Adrenal gland (tissue), 12 donors: ENCODE data around the gene DAPK3. TPM values are rescaled to one million over a fixed set of nuclear protein-coding genes. Genes with fewer than 3 reads are reported as not detected.

Experiments used
- DNase-seq, 7 donors: peaks; one replicate each; pipeline ENCODE4 v3.0.0-alpha.2; 2019 to 2020
- H3K27ac ChIP-seq, 5 donors: fragments of 200-600 bp; sonication (generic) in 4 of 5; 1 replicate in 3 of 5; 2 replicates in 2 of 5; pipeline versions ENCODE4 v1.5.1 to v1.8.0; 2016 to 2020; ENCODE audit warnings: mild to moderate bottlenecking in 1 of 5
- H3K27me3 ChIP-seq: fragments of 200-600 bp; 2 replicates; pipeline ENCODE4 v1.8.0; 2021
- H3K36me3 ChIP-seq, 2 donors: fragments of 200-600 bp; replicated peaks in 1 of 2; 1 replicate in 1 of 2; 2 replicates in 1 of 2; pipeline versions ENCODE4 v1.5.1 to v1.8.0; 2018 to 2022
- H3K4me1 ChIP-seq, 2 donors: fragments of 200-600 bp; replicated peaks in 1 of 2; 1 replicate in 1 of 2; 2 replicates in 1 of 2; pipeline versions ENCODE4 v1.5.1 to v1.8.0; 2018 to 2021
- H3K4me3 ChIP-seq, 4 donors: fragments of 200-600 bp; sonication (generic) in 3 of 4; one replicate each; pipeline ENCODE4 v1.5.1; 2016 to 2018
- H3K9me3 ChIP-seq, 3 donors: fragments of 200-600 bp; sonication (generic) in 1 of 3; replicated peaks in 1 of 3; 1 replicate in 2 of 3; 2 replicates in 1 of 3; pipeline versions ENCODE4 v1.5.1 to v1.8.0; 2016 to 2021
- POLR2A ChIP-seq, 2 donors: fragments of 450-650 bp; IDR thresholded peaks; one replicate each; pipeline ENCODE4 v1.6.1; 2017; ENCODE audit warnings: antibody characterized with exemption in 2 of 2, mild to moderate bottlenecking in 2 of 2, moderate library complexity in 1 of 2
- WGBS, 4 donors: extraction: QIAGEN DNeasy Blood & Tissue Kit in 2 of 4; methylation state at CpG; one replicate each; pipeline versions ENCODE4 v1.1.5 to v1.1.7; 2013 to 2017; 5-methylcytosine and 5-hydroxymethylcytosine counted together
- intact Hi-C, 2 donors: fragments of 100-400 bp; cut with DNase I; formaldehyde crosslinking; loops; one replicate each; pipeline versions ENCODE4 v1.14.1 to v1.15.0; 2022 to 2023
- polyA plus RNA-seq, 3 donors: library from polyadenylated mRNA; stranded (reverse); fragments of 200-250 nt in 2 of 3; fragments of 350-450 nt in 1 of 3; fragmentation: Illumina TruSeq in 1 of 3; extraction: RNeasy Lipid Tissue Mini Kit (QIAGEN cat#74804) in 1 of 3; gene quantifications; one replicate each; pipeline ENCODE4 v1.2.3, GENCODE V29; 2013 to 2014
- total RNA-seq, 9 donors: library from RNA; depleted of rRNA in 4 of 9; stranded (reverse); fragments of >200 nt in 4 of 9; fragments of 120-200 nt in 1 of 9; fragmentation: NEBNext Ultra II Directional in 1 of 9; extraction: Animal tissue kit (Norgen Biotek cat#: 25700) in 1 of 9; gene quantifications; one replicate each; pipeline versions ENCODE4 v1.1.0 to v1.2.4, GENCODE V29; 2013 to 2023
- TF ChIP-seq, protein P1 (sequence below), 6 experiments: fragments of 450-650 bp in 4 of 6; fragments of 200-600 bp in 2 of 6; sonication (generic) in 1 of 6; IDR thresholded peaks; 1 replicate in 5 of 6; 2 replicates in 1 of 6; pipeline versions ENCODE4 v1.5.1 to v1.8.0; 2016 to 2021; ENCODE audit warnings: antibody characterized with exemption in 6 of 6, mild to moderate bottlenecking in 2 of 6, moderate library complexity in 1 of 6
- donor health status: healthy with polysubstance abuse.
- donor health status: Bipolar disorder and iron deficiency.
- donor health status: DM: yes; HTN: yes; CAD: no.
- donor health status: DM: no; HTN: no; CAD: no.
- donor health status: DM: no; HTN: no; CAD: no.
- donor health status: DM: yes; HTN: yes; CAD: no.

Gene DAPK3
- total and polyA plus RNA-seq, 12 donors, result 17.6 to 83.2 (median 45.3) TPM

DNA sequence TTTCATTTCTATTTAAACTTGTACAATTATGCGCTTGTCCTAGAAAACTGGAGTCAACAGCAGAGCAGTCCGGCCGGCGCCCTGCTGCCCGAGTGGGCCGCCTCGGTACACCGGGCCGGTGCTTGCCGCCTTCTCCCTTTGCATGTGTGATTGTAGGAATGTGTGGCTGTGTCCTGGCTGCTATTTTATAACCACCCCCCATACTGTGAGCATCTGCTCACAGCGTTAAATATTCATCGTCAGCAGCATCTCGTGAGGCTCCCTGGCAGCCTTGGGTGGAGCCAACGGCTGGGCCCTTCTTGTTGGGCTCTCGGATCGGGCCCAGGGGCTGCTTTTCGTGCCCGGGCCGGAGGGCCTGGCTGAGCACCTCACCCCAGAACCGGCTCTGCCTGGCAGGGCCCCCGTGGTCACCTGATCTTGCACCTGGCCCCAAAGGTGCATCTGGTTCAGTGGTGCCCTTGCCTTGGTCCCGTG, 47.3 kb upstream of the DAPK3 start:
- DNase-seq, result no peak
- no peak for TF ChIP-seq POLR2A (IDR thresholded peaks at IDR 0.05)
- TF ChIP-seq, protein P1, sequence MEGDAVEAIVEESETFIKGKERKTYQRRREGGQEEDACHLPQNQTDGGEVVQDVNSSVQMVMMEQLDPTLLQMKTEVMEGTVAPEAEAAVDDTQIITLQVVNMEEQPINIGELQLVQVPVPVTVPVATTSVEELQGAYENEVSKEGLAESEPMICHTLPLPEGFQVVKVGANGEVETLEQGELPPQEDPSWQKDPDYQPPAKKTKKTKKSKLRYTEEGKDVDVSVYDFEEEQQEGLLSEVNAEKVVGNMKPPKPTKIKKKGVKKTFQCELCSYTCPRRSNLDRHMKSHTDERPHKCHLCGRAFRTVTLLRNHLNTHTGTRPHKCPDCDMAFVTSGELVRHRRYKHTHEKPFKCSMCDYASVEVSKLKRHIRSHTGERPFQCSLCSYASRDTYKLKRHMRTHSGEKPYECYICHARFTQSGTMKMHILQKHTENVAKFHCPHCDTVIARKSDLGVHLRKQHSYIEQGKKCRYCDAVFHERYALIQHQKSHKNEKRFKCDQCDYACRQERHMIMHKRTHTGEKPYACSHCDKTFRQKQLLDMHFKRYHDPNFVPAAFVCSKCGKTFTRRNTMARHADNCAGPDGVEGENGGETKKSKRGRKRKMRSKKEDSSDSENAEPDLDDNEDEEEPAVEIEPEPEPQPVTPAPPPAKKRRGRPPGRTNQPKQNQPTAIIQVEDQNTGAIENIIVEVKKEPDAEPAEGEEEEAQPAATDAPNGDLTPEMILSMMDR (IDR thresholded peaks at IDR 0.05), result no peak
- Histone ChIP-seq H3K27me3 (no peaks in the 10 kb centered on the region), H3K27ac (no peak overlapping the region), H3K4me3 (no peak overlapping the region), H3K4me1 (peaks cover 40 to 47% of the 10 kb centered on the region in 2 donors), H3K36me3 (peaks cover 0 to 13% of the 10 kb centered on the region in 2 donors), H3K9me3 (no peaks in the 10 kb centered on the region)
- intact Hi-C loops, result loop anchor here in 1 of 2 donors (10.0 kb wide), 1 partner anchor 187 kb away; no protein-coding TSS in a partner anchor
- 82 to 93% (median 87%) methylated on average over 17 to 22 of the region's 22 CpGs for WGBS, 4 donors

DNA sequence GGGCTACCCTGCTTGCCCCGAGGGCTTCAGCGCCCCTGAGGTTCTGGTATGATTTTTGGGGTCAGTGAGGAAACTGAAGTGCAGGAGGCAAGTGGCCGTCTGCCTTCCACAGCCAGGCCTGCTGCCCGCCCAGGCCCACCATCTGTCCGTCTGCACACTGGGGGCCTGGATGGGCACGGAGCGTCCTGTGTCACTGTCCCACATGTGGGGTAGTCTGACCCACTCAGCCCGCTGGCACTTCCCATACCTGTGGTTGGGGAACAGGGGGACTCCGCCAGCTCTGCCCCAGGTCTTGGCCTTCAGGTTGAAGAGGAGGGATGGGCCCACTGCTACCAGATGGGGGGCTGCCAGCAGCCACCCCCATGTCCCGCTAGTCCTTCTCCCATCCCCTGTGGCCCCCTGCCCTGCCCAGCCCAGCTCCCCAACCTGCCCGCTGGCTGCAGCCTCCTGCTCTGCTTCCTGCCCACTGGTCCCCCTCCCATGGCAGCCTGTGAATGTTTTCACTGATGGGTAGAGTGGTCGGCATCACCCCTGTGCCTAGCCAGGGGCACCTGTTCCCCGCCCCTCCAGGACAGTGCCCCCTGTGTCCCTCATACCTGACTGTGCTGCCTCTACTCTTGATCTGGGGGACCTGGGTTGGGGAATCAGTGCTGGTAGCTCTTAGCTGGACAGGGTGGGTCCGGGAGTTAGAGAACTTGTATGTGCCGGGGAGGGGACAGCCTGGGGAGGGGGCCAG, 46.2 kb upstream of the DAPK3 start:
- peak overlapping the region in 3 of 5 donors; percentile 74 to 89 (median 80) for H3K27ac ChIP-seq

DNA sequence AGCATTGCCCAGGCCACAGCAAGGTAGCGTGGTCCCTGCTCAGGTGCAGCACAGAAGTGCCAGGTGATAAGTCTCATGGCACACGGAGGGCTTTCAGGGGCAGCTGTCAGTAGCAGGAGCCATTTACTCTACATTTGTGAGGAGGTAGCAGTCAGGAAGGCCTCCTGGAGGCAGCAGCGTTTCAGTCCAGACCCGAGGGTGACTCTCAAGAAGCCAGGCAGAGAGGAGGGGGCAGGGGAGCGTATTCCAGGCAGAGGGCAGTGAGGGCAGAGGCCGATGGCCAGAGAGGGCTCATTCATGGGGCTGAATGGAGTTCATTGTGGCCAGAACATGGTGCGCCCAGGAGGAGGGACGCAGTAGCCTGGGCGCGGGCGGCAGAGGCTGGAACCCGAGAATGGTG, 45.6 kb upstream of the DAPK3 start:
- no peak for TF ChIP-seq POLR2A (IDR thresholded peaks at IDR 0.05)
- TF ChIP-seq, protein P1 (IDR thresholded peaks at IDR 0.05), result no peak
- Histone ChIP-seq H3K27ac (peak overlapping the region; percentile 2 to 89 (median 74)), H3K36me3 (peaks cover 0 to 19% of the 10 kb centered on the region in 2 donors), H3K27me3 (no peaks in the 10 kb centered on the region), H3K4me3 (peak overlapping the region in 1 of 4 donors; percentile 26), H3K9me3 (no peaks in the 10 kb centered on the region), H3K4me1 (peaks cover 40 to 45% of the 10 kb centered on the region in 2 donors)
- intact Hi-C loops, result loop anchor here in 1 of 2 donors (10.0 kb wide), 1 partner anchor 188 kb away; no protein-coding TSS in a partner anchor
- 71 to 85% (median 78%) methylated on average over 11 to 12 of the region's 12 CpGs for WGBS, 4 donors
- DNase-seq, result no peak

More for the DNA sequence above, 46.2 kb upstream of the DAPK3 start:
- H3K27me3 ChIP-seq, result no peaks in the 10 kb centered on the region
- 88 to 92% (median 91%) methylated on average over 12 to 15 of the region's 15 CpGs for WGBS, 4 donors
- no peak overlapping the region for H3K4me3 ChIP-seq
- DNase-seq, result peak in 1 of 7 donors; percentile 11
- TF ChIP-seq, protein P1 (IDR thresholded peaks at IDR 0.05), result no peak
- TF ChIP-seq POLR2A (IDR thresholded peaks at IDR 0.05), result no peak
- H3K9me3 ChIP-seq, result no peaks in the 10 kb centered on the region
- H3K36me3 ChIP-seq, result peaks cover 0 to 19% of the 10 kb centered on the region in 2 donors
- H3K4me1 ChIP-seq, result peaks cover 40 to 45% of the 10 kb centered on the region in 2 donors
- intact Hi-C loops, result loop anchor here in 1 of 2 donors (10.0 kb wide), 1 partner anchor 188 kb away; no protein-coding TSS in a partner anchor

DNA sequence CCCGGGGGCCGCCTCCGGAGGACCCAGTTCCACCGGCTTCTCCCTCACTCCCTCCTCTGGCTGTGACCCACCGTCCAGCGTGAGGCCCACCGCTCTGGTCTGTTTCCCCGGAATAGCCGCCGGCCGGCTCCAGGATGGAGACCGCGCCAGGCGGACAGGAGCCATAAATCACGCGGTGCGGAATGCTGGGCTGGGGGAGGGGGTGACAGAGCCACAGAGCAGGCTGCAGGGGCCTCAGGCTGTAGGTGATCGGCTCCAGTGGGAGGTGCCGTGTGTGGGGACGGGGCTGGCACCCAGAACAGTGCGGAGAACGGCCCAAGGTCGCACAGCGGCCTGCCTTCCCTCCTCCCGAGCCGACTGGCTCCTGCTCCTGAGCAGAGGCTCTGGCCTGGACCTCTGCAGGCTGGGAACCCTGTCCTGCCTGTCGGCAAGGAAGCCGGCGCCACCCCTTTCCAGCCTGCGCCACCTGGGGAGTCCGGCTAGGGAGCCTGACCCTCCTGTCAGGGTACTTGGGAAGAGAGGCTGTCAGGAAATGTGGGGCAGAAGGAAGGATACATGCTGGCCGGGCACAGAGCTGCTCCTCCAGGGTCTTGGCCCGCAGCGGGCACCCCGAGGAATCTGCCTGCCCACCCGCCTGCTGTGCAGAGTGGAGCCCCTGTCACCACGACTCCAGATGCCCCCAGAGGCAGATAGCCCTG, 45.0 kb upstream of the DAPK3 start:
- Histone ChIP-seq H3K4me3 (peak overlapping the region in 1 of 4 donors; percentile 26), H3K36me3 (peaks cover 0 to 22% of the 10 kb centered on the region in 2 donors), H3K4me1 (peaks cover 40 to 51% of the 10 kb centered on the region in 2 donors), H3K9me3 (no peaks in the 10 kb centered on the region), H3K27ac (peak overlapping the region; percentile 46 to 89 (median 74)), H3K27me3 (no peaks in the 10 kb centered on the region)
- intact Hi-C loops, result loop anchor here in 1 of 2 donors (10.0 kb wide), 1 partner anchor 189 kb away; no protein-coding TSS in a partner anchor
- 29 to 90% (median 40%) methylated on average over 2 to 37 of the region's 37 CpGs for WGBS, 4 donors
- TF ChIP-seq, protein P1 (IDR thresholded peaks at IDR 0.05), result no peak
- TF ChIP-seq POLR2A (IDR thresholded peaks at IDR 0.05), result no peak
- DNase-seq, result peak; percentile 73 to 88 (median 85)
